Lung (tissue), 12 donors: ENCODE data around the gene TPD52L2. TPM values are rescaled to one million over a fixed set of nuclear protein-coding genes. Genes with fewer than 3 reads are reported as not detected.

ENCODE experiments used
- ATAC-seq: fragments of 200-7000 bp; cut with Tn5 transposase; one replicate; pipeline ENCODE4 v1.9.1; 2020; ENCODE audit warnings: moderate number of reproducible peaks; ENCODE audit not compliant: insufficient read depth, low FRiP score
- DNase-seq, 3 donors: peaks; one replicate each; pipeline ENCODE4 v3.0.0-alpha.2; 2013 to 2017
- H3K27ac ChIP-seq, 2 donors: one replicate each; pipeline ENCODE4 v1.5.1; 2013; ENCODE audit warnings: mild to moderate bottlenecking in 2 of 2, moderate library complexity in 2 of 2, control low read depth in 1 of 2, inconsistent platforms in 1 of 2, low read depth in 1 of 2, low read length in 1 of 2
- H3K27me3 ChIP-seq, 3 donors: one replicate each; pipeline ENCODE4 v1.5.1; 2013; ENCODE audit warnings: low read length in 2 of 3; ENCODE audit not compliant: control insufficient read depth in 3 of 3, insufficient read depth in 3 of 3
- H3K36me3 ChIP-seq, 4 donors: one replicate each; pipeline ENCODE4 v1.5.1; 2013; ENCODE audit warnings: low read length in 4 of 4, mild to moderate bottlenecking in 1 of 4, moderate library complexity in 1 of 4; ENCODE audit not compliant: control insufficient read depth in 4 of 4, insufficient read depth in 4 of 4
- H3K4me1 ChIP-seq, 5 donors: one replicate each; pipeline ENCODE4 v1.5.1; 2013; ENCODE audit warnings: low read length in 5 of 5, mild to moderate bottlenecking in 2 of 5, moderate library complexity in 1 of 5; ENCODE audit not compliant: control insufficient read depth in 5 of 5, insufficient read depth in 5 of 5
- H3K4me3 ChIP-seq: one replicate; pipeline ENCODE4 v1.5.1; 2013; ENCODE audit warnings: mild to moderate bottlenecking, control low read depth, moderate library complexity
- H3K9ac ChIP-seq, 2 donors: one replicate each; pipeline ENCODE4 v1.5.1; 2013; ENCODE audit warnings: low read length in 2 of 2, control low read depth in 1 of 2; ENCODE audit not compliant: insufficient read depth in 1 of 2
- H3K9me3 ChIP-seq, 4 donors: one replicate each; pipeline ENCODE4 v1.5.1; 2013; ENCODE audit warnings: low read length in 3 of 4, mild to moderate bottlenecking in 1 of 4, moderate library complexity in 1 of 4; ENCODE audit not compliant: control insufficient read depth in 4 of 4, insufficient read depth in 3 of 4
- WGBS, 2 donors: extraction: QIAGEN DNeasy Blood & Tissue Kit; methylation state at CpG; one replicate each; pipeline ENCODE4 v1.1.7; 2013; 5-methylcytosine and 5-hydroxymethylcytosine counted together
- polyA plus RNA-seq, 2 donors: library from polyadenylated mRNA; stranded (reverse); fragments of 200-250 nt; gene quantifications; one replicate each; pipeline ENCODE4 v1.2.1, GENCODE V29; 2013
- total RNA-seq, 2 donors: library from RNA; depleted of rRNA in 1 of 2; stranded (reverse); fragments of >200 nt in 1 of 2; gene quantifications; one replicate each; pipeline ENCODE4 v1.2.1, GENCODE V29; 2014 to 2021
- TF ChIP-seq, protein P1 (sequence below): IDR thresholded peaks from 2 replicates; pipeline ENCODE4 v1.5.1; 2012; ENCODE audit warnings: mild to moderate bottlenecking; ENCODE audit errors: control extremely low read depth, extremely low read depth
- donor health status: control.
- donor health status: control.
- donor health status: Bipolar disorder and iron deficiency.
- donor health status: healthy.
- donor health status: DM: yes; HTN: yes; CAD: no.

Gene TPD52L2
- total and polyA plus RNA-seq, 4 donors: 66.2 to 130 (median 79.3) TPM

DNA sequence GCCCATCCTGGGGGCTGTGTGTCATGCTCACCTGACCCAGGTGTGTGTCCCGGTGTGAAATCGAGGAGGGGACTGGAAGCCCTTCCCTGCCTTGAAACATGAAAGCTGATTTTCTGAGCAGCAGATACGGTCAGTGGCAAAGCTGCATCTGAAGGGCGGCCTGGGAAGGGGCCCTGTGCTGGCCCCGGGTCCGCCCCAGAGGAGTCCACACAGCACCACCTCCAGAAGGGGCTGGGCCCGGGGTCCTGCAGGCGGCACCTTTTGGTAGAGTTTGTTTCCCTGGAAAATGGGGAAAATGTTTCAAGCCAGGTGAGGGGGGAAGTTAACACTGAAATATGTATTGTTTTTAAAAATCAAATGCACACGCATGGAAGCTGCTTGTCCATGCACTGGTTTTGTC is 70.4 kb downstream of the TPD52L2 start:
- Histone ChIP-seq H3K27ac (no peak overlapping the region), H3K9me3 (no peaks in the 10 kb centered on the region), H3K9ac (no peak overlapping the region), H3K4me3 (no peak overlapping the region), H3K36me3 (peaks cover 6 to 64% (median 24%) of the 10 kb centered on the region in 4 donors), H3K4me1 (no peaks in the 10 kb centered on the region), H3K27me3 (no peaks in the 10 kb centered on the region)
- TF ChIP-seq, protein P1, sequence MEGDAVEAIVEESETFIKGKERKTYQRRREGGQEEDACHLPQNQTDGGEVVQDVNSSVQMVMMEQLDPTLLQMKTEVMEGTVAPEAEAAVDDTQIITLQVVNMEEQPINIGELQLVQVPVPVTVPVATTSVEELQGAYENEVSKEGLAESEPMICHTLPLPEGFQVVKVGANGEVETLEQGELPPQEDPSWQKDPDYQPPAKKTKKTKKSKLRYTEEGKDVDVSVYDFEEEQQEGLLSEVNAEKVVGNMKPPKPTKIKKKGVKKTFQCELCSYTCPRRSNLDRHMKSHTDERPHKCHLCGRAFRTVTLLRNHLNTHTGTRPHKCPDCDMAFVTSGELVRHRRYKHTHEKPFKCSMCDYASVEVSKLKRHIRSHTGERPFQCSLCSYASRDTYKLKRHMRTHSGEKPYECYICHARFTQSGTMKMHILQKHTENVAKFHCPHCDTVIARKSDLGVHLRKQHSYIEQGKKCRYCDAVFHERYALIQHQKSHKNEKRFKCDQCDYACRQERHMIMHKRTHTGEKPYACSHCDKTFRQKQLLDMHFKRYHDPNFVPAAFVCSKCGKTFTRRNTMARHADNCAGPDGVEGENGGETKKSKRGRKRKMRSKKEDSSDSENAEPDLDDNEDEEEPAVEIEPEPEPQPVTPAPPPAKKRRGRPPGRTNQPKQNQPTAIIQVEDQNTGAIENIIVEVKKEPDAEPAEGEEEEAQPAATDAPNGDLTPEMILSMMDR: no peak
- DNase-seq (no peak), ATAC-seq (no peak)
- WGBS, 2 donors: 91 to 96% methylated on average over 9 of the region's 9 CpGs

DNA sequence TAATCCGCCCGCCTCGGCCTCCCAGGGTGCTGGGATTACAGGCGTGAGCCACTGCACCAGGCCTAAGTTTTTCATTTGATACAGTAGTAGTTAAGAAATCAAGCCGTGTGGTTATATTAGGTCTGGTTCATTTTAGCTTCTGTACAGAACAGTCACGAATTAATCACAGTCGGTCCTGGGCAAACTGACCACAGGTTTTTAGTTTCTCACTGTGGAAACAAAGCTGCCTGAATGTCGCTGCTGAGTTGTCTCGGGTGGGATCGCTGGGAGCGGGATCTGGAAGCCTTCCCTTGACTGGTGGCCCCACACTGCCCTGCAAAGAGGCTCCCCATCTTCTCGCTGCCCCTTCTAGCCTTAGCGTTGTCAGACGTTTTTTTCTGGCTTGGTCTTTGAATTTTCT is 72.5 kb downstream of the TPD52L2 start:
- Histone ChIP-seq H3K4me3 (no peak overlapping the region), H3K27me3 (no peaks in the 10 kb centered on the region), H3K27ac (no peak overlapping the region), H3K9ac (no peak overlapping the region), H3K9me3 (no peaks in the 10 kb centered on the region), H3K4me1 (peaks cover 0 to 3% (median 0%) of the 10 kb centered on the region in 5 donors), H3K36me3 (peaks cover 6 to 51% (median 15%) of the 10 kb centered on the region in 4 donors)
- TF ChIP-seq, protein P1: no peak
- WGBS, 2 donors: 89 to 92% methylated on average over 14 of the region's 14 CpGs
- ATAC-seq (no peak), DNase-seq (no peak)

GRCh38 chr20:63939061-63939935 is 74.2 kb downstream of the TPD52L2 start:
- peaks cover 13 to 54% (median 21%) of the 10 kb centered on the region in 4 donors for H3K36me3 ChIP-seq
- no peak for DNase-seq

More at GRCh38 chr20:63939061-63939935, 74.2 kb downstream of the TPD52L2 start:
- ATAC-seq: no peak
- Histone ChIP-seq H3K27me3 (no peaks in the 10 kb centered on the region), H3K9me3 (no peaks in the 10 kb centered on the region), H3K9ac (no peak overlapping the region), H3K4me3 (no peak overlapping the region), H3K27ac (no peak overlapping the region), H3K4me1 (peaks cover 0 to 11% (median 0%) of the 10 kb centered on the region in 5 donors)
- WGBS, 2 donors: 62 to 83% methylated on average over 32 to 33 of the region's 33 CpGs
- TF ChIP-seq, protein P1: no peak
